PFSK-1 (cell line): ENCODE data around the gene BTBD1.

Experiments
- FOXP2 ChIP-seq: optimal IDR thresholded peaks from 2 replicates; pipeline ENCODE3; 2011; ENCODE audit warnings: borderline replicate concordance, control low read depth, inconsistent platforms; ENCODE audit not compliant: insufficient read depth; ENCODE audit errors: extremely low read length, extremely low read depth
- POLR2AphosphoS5 ChIP-seq: IDR thresholded peaks from 2 replicates; pipeline ENCODE4 v1.6.1; 2012; ENCODE audit warnings: low read depth, mild to moderate bottlenecking, control low read depth, low read length, moderate library complexity
- REST ChIP-seq, 2 experiments: IDR thresholded peaks; 2 replicates each; pipeline versions ENCODE4 v1.6.1 to v1.8.0; 2011 to 2012; ENCODE audit warnings: low read depth in 2 of 2, low read length in 2 of 2, control low read depth in 1 of 2, inconsistent platforms in 1 of 2, mild to moderate bottlenecking in 1 of 2, moderate library complexity in 1 of 2; ENCODE audit not compliant: insufficient read depth in 1 of 2
- SIN3A ChIP-seq: IDR thresholded peaks from 2 replicates; pipeline ENCODE4 v1.6.1; 2012; ENCODE audit warnings: mild to moderate bottlenecking, low read length, moderate library complexity, borderline replicate concordance; ENCODE audit not compliant: insufficient read depth
- TAF1 ChIP-seq: IDR thresholded peaks from 2 replicates; pipeline ENCODE4 v1.6.1; 2012; ENCODE audit warnings: low read length, control low read depth, borderline replicate concordance; ENCODE audit not compliant: insufficient read depth

Gene BTBD1

GRCh38 chr15:83098079-83098478 lies 31.0 kb upstream of the BTBD1 start:
- TF ChIP-seq POLR2AphosphoS5 (no peak), REST (IDR thresholded peaks at IDR 0.05; ENCODE audit: insufficient read depth in 1 of 2, low read depth in 2 of 2, low read length in 2 of 2) (no peak), FOXP2 (no peak), TAF1 (no peak)

GRCh38 chr15:83094583-83094982 lies 27.5 kb upstream of the BTBD1 start:
- TF ChIP-seq SIN3A: no peak

- TF ChIP-seq TAF1: no peak
- no peak for TF ChIP-seq REST (IDR thresholded peaks at IDR 0.05; ENCODE audit: insufficient read depth in 1 of 2, low read depth in 2 of 2, low read length in 2 of 2)
- no peak for TF ChIP-seq FOXP2
- TF ChIP-seq POLR2AphosphoS5: no peak
- TF ChIP-seq SIN3A: no peak
These were observed 25.4 kb upstream of the BTBD1 start for GRCh38 chr15:83092309-83092976.

GRCh38 chr15:83090465-83090864 lies 23.4 kb upstream of the BTBD1 start:
- no peak for TF ChIP-seq TAF1
- TF ChIP-seq SIN3A: no peak
- TF ChIP-seq POLR2AphosphoS5: no peak
- TF ChIP-seq FOXP2: no peak
- no peak for TF ChIP-seq REST (IDR thresholded peaks at IDR 0.05; ENCODE audit: insufficient read depth in 1 of 2, low read depth in 2 of 2, low read length in 2 of 2)

GRCh38 chr15:83088876-83089275 lies 21.8 kb upstream of the BTBD1 start:
- TF ChIP-seq SIN3A (no peak), REST (IDR thresholded peaks at IDR 0.05; ENCODE audit: insufficient read depth in 1 of 2, low read depth in 2 of 2, low read length in 2 of 2) (no peak), POLR2AphosphoS5 (no peak), FOXP2 (no peak), TAF1 (no peak)

GRCh38 chr15:83087576-83087975 lies 20.5 kb upstream of the BTBD1 start:
- TF ChIP-seq REST (IDR thresholded peaks at IDR 0.05; ENCODE audit: insufficient read depth in 1 of 2, low read depth in 2 of 2, low read length in 2 of 2) (no peak), SIN3A (no peak), TAF1 (no peak), POLR2AphosphoS5 (no peak), FOXP2 (no peak)
